Measurements from ENCODE around the gene ATP8A2. TPM values are rescaled to one million over a fixed set of nuclear protein-coding genes. Genes with fewer than 3 reads are reported as not detected.

Gene ATP8A2
- total RNA-seq, 1 donor from 2014 or later: 1.9 TPM

- ATAC-seq (no peak), DNase-seq (no peak)
- no peak overlapping the region for H3K4me3 ChIP-seq
- H3K4me1 ChIP-seq: no peaks in the 10 kb centered on the region
- no peaks in the 10 kb centered on the region for H3K27me3 ChIP-seq
- no peak for TF ChIP-seq CTCF (IDR thresholded peaks at IDR 0.05)
- intact Hi-C loops (cut with DNase I): no loop called here
- no peak overlapping the region for H3K27ac ChIP-seq
- no peaks in the 10 kb centered on the region for H3K9me3 ChIP-seq
- H3K36me3 ChIP-seq: no peaks in the 10 kb centered on the region
Measured at GRCh38 chr13:25881971-25882451, 510.2 kb downstream of the ATP8A2 start.

GRCh38 chr13:25882466-25883357 is 510.9 kb downstream of the ATP8A2 start:
- H3K36me3 ChIP-seq: no peaks in the 10 kb centered on the region
- no peaks in the 10 kb centered on the region for H3K27me3 ChIP-seq
- H3K9me3 ChIP-seq: no peaks in the 10 kb centered on the region
- no peak for TF ChIP-seq CTCF (IDR thresholded peaks at IDR 0.05)
- no peak overlapping the region for H3K27ac ChIP-seq
- ATAC-seq (peak; percentile 59), DNase-seq (no peak)
- intact Hi-C loops (cut with DNase I): no loop called here
- H3K4me1 ChIP-seq: no peaks in the 10 kb centered on the region
- no peak overlapping the region for H3K4me3 ChIP-seq

GRCh38 chr13:25885418-25885817 is 513.6 kb downstream of the ATP8A2 start:
- Histone ChIP-seq H3K27ac (no peak overlapping the region), H3K4me1 (no peaks in the 10 kb centered on the region), H3K9me3 (no peaks in the 10 kb centered on the region), H3K4me3 (no peak overlapping the region), H3K36me3 (no peaks in the 10 kb centered on the region), H3K27me3 (no peaks in the 10 kb centered on the region)
- ATAC-seq (no peak), DNase-seq (no peak)
- no peak for TF ChIP-seq CTCF (IDR thresholded peaks at IDR 0.05)
- intact Hi-C loops (cut with DNase I): no loop called here

GRCh38 chr13:25886438-25887214 is 514.9 kb downstream of the ATP8A2 start:
- no peaks in the 10 kb centered on the region for H3K4me1 ChIP-seq
- intact Hi-C loops (cut with DNase I): no loop called here
- ATAC-seq (no peak), DNase-seq (no peak)
- no peaks in the 10 kb centered on the region for H3K27me3 ChIP-seq
- no peaks in the 10 kb centered on the region for H3K36me3 ChIP-seq
- no peaks in the 10 kb centered on the region for H3K9me3 ChIP-seq
- no peak overlapping the region for H3K4me3 ChIP-seq
- no peak for TF ChIP-seq CTCF (IDR thresholded peaks at IDR 0.05)
- no peak overlapping the region for H3K27ac ChIP-seq

- Histone ChIP-seq H3K4me1 (no peaks in the 10 kb centered on the region), H3K9me3 (no peaks in the 10 kb centered on the region), H3K27me3 (no peaks in the 10 kb centered on the region), H3K4me3 (no peak overlapping the region), H3K36me3 (no peaks in the 10 kb centered on the region), H3K27ac (no peak overlapping the region)
- TF ChIP-seq CTCF (IDR thresholded peaks at IDR 0.05): no peak
- no peak for DNase-seq
- ATAC-seq: no peak
- intact Hi-C loops (cut with DNase I): no loop called here
Measured at GRCh38 chr13:25887962-25888655, 516.3 kb downstream of the ATP8A2 start.

All from upper lobe of right lung (tissue), 1 donor.